Right lobe of liver (tissue), 6 donors: ENCODE data around the gene NECAP2. TPM values are rescaled to one million over a fixed set of nuclear protein-coding genes. Genes with fewer than 3 reads are reported as not detected.
A peak's percentile ranks its signal among the peaks of the same experiment; 100 is the strongest.
"Not testable (repeated sequence)": the region's sequence is repeated elsewhere in the genome, so short reads cannot be mapped to it uniquely, and the experiment has no call there.

Experiments
- ATAC-seq, 4 donors: fragments of 200-7000 bp; cut with Tn5 transposase; one replicate each; pipeline ENCODE4 v1.9.1; 2020; ENCODE audit warnings: mild to moderate bottlenecking in 4 of 4, moderate library complexity in 4 of 4
- DNase-seq, 3 donors: peaks; one replicate each; pipeline ENCODE4 v3.0.0-alpha.2; 2020
- H3K27ac ChIP-seq, 3 donors: fragments of 200-600 bp; one replicate each; pipeline ENCODE4 v1.8.0; 2022
- H3K27me3 ChIP-seq, 2 donors: fragments of 200-600 bp; one replicate each; pipeline ENCODE4 v1.8.0; 2022
- H3K36me3 ChIP-seq, 4 donors: fragments of 200-600 bp; sonication (generic) in 1 of 4; one replicate each; pipeline versions ENCODE4 v1.5.1 to v1.8.0; 2017 to 2022; ENCODE audit warnings: control low read depth in 1 of 4
- H3K4me1 ChIP-seq, 4 donors: fragments of 200-600 bp; sonication (generic) in 1 of 4; one replicate each; pipeline versions ENCODE4 v1.5.1 to v1.8.0; 2017 to 2022; ENCODE audit warnings: control low read depth in 1 of 4
- H3K4me3 ChIP-seq, 3 donors: fragments of 200-600 bp; one replicate each; pipeline ENCODE4 v1.8.0; 2022
- H3K9me3 ChIP-seq, 4 donors: fragments of 200-600 bp; sonication (generic) in 1 of 4; one replicate each; pipeline versions ENCODE4 v1.5.1 to v1.8.0; 2017 to 2022; ENCODE audit warnings: control low read depth in 1 of 4
- CTCF ChIP-seq, 4 donors: fragments of 200-600 bp in 3 of 4; fragments of 450-650 bp in 1 of 4; IDR thresholded peaks; one replicate each; pipeline versions ENCODE4 v1.5.1 to v1.8.0; 2016 to 2022; ENCODE audit warnings: antibody characterized with exemption in 4 of 4, mild to moderate bottlenecking in 2 of 4
- POLR2A ChIP-seq: fragments of 450-650 bp; IDR thresholded peaks from one replicate; pipeline ENCODE4 v1.6.1; 2017; ENCODE audit warnings: antibody characterized with exemption, mild to moderate bottlenecking
- WGBS: methylation state at CpG from one replicate; pipeline ENCODE4 v1.1.6; 2018; ENCODE audit warnings: low coverage, low lambda C conversion rate; ENCODE audit not compliant: insufficient coverage; ENCODE audit errors: missing lambda C conversion rate; 5-methylcytosine and 5-hydroxymethylcytosine counted together
- intact Hi-C, 2 donors: fragments of 100-400 bp; cut with DNase I; formaldehyde crosslinking; loops; one replicate each; pipeline versions ENCODE4 v1.11.2 to v1.14.1; 2022
- total RNA-seq, 6 experiments: library from RNA; depleted of rRNA in 2 of 6; stranded (reverse); fragments of >200 nt in 2 of 6; fragmentation: NEBNext Ultra II Directional in 3 of 6; extraction: Animal tissue kit (Norgen Biotek cat#: 25700) in 3 of 6; gene quantifications; one replicate each; pipeline versions ENCODE4 v1.1.0 to v1.2.4, GENCODE V29; 2016 to 2023
- donor health status: DM: no; HTN: yes; CAD: no.
- donor health status: DM: no; HTN: no; CAD: no.
- donor health status: DM: no; HTN: no; CAD: no.
- donor health status: DM: no; HTN: yes; CAD: no.
- donor health status: DM: no; HTN: yes; CAD: no.

Gene NECAP2
- total RNA-seq, 6 experiments from 2014 or later, result 13.9 to 28.3 (median 24.2) TPM

- H3K4me3 ChIP-seq, intact Hi-C loops, H3K9me3 ChIP-seq, ATAC-seq, H3K27ac ChIP-seq, DNase-seq, H3K36me3 ChIP-seq, H3K4me1 ChIP-seq, H3K27me3 ChIP-seq: not testable (repeated sequence)
- WGBS, result 91% methylated on average over 8 of the region's 9 CpGs
Measured at GRCh38 chr1:16489195-16489880, 48.8 kb downstream of the NECAP2 start.

- no peak for ATAC-seq
- WGBS, result 84% methylated on average over 7 of the region's 9 CpGs
- Histone ChIP-seq H3K27me3 (no peaks in the 10 kb centered on the region), H3K4me1 (no peaks in the 10 kb centered on the region), H3K9me3 (no peaks in the 10 kb centered on the region), H3K36me3 (no peaks in the 10 kb centered on the region), H3K27ac (no peak overlapping the region), H3K4me3 (no peak overlapping the region)
- no peak for DNase-seq
- TF ChIP-seq CTCF (IDR thresholded peaks at IDR 0.05) (no peak), POLR2A (no peak)
- intact Hi-C loops, result no loop called here
Measured at GRCh38 chr1:16491056-16491675, 50.6 kb downstream of the NECAP2 start.

DNA sequence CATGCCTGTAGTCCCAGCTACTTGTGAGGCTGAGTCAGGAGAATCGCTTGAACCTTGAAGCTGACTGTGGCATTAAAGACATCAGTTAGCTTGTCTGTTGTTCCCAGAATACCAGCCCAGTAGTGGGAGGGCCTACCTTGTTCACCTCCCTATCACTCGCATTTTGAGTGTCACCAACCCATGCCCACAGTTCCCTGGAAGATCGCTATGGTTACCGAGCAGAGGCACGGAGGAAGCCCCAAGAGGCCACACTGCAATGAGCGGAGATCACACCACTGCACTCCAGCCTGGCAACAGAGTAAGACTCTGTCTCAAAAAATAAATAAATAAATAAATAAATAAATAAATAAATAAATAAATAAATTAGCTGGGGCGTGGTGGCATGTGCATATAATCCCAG, 52.4 kb downstream of the NECAP2 start:
- H3K36me3 ChIP-seq, DNase-seq, H3K4me3 ChIP-seq, intact Hi-C loops, ATAC-seq, H3K27me3 ChIP-seq, H3K27ac ChIP-seq, H3K9me3 ChIP-seq, H3K4me1 ChIP-seq: not testable (repeated sequence)
- 93% methylated on average over 3 of the region's 7 CpGs for WGBS

DNA sequence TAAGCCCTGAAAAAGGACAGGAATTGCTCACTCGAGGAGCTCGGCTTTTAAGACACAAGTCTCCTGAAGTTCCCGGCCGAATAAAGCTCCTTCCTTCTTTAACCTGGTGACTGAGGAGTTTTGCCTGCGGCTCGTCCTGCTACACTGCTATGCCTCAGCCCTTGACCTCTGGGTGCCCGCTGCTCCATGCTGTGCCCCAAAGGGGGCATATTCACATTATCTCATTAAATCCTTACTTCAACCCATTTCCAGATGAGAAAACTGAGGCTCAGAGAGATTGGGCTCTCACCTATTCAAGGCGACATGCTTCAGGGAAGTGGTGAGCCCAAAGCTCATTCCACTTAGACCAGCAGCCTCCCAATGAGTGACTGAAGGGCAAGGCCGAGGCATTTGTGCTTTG, 53.2 kb downstream of the NECAP2 start:
- H3K27ac ChIP-seq, ATAC-seq, H3K36me3 ChIP-seq, H3K4me1 ChIP-seq, intact Hi-C loops, H3K9me3 ChIP-seq, H3K27me3 ChIP-seq, DNase-seq, H3K4me3 ChIP-seq: not testable (repeated sequence)
- 94% methylated on average over 2 of the region's 9 CpGs for WGBS

GRCh38 chr1:16497474-16497904, 57.0 kb downstream of the NECAP2 start:
- H3K9me3 ChIP-seq, H3K4me3 ChIP-seq, H3K27me3 ChIP-seq, intact Hi-C loops, H3K4me1 ChIP-seq, ATAC-seq, H3K36me3 ChIP-seq, DNase-seq, H3K27ac ChIP-seq: not testable (repeated sequence)
- WGBS, result 86% methylated on average over 5 of the region's 5 CpGs

DNA sequence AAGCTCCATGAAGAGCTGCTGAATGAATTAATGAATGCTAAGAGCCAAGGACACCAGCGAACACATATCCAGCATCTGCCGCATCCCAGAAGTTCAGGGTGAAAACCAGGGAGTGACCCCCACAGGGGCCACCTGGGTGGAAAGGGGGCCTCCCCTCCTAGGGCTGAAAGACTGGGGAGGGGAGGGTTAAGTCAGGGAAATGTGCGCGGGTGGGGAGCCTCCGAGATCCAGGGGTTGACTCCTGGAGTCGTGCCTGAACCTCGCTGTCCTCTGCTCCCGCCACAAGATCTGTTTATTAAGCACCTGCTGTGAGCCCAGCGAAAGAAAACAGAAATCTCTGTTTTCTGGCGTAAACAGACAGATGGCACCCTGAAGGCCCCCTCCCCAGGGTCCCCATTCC, 57.5 kb downstream of the NECAP2 start:
- H3K27ac ChIP-seq, H3K9me3 ChIP-seq, intact Hi-C loops, H3K27me3 ChIP-seq, ATAC-seq, H3K4me1 ChIP-seq, DNase-seq, H3K36me3 ChIP-seq: not testable (repeated sequence)
- H3K4me3 ChIP-seq, result peak overlapping the region in 1 of 3 donors; percentile 77
- WGBS, result 83% methylated on average over 1 of the region's 10 CpGs
